ENCODE data around the gene NTM. TPM values are rescaled to one million over a fixed set of nuclear protein-coding genes. Genes with fewer than 3 reads are reported as not detected.

NTM gene
- total and polyA plus RNA-seq, 2 experiments from 2014 or later = 2.2 to 4.9 TPM

- DNase-seq (ENCODE audit: low spot score) = no peak
- Histone ChIP-seq H3K9me3 (ENCODE audit: low read depth) (no peaks in the 10 kb centered on the region), H3K27ac (no peak overlapping the region), H2AFZ (no peak overlapping the region), H3K79me2 (no peaks in the 10 kb centered on the region), H4K20me1 (ENCODE audit: insufficient read depth, poor library complexity, severe bottlenecking) (no peaks in the 10 kb centered on the region), H3K4me2 (no peak overlapping the region), H3K27me3 (no peaks in the 10 kb centered on the region), H3K4me1 (ENCODE audit: insufficient read depth) (no peaks in the 10 kb centered on the region), H3K4me3 (no peak overlapping the region), H3K9me2 (replicated peaks; ENCODE audit: insufficient read depth) (no peaks in the 10 kb centered on the region), H3K36me3 (replicated peaks; ENCODE audit: insufficient read depth, low read depth) (no peaks in the 10 kb centered on the region)
- 79% methylated on average over 5 of the region's 5 CpGs for WGBS (ENCODE audit: low lambda C conversion rate, missing lambda C conversion rate)
- TF ChIP-seq EZH2phosphoT487 (IDR thresholded peaks at IDR 0.05; ENCODE audit: low read depth, severe bottlenecking, unreplicated experiment) (no peak), EZH2 (IDR thresholded peaks at IDR 0.05; ENCODE audit: borderline replicate concordance) (no peak)
- TF ChIP-seq, protein P1, sequence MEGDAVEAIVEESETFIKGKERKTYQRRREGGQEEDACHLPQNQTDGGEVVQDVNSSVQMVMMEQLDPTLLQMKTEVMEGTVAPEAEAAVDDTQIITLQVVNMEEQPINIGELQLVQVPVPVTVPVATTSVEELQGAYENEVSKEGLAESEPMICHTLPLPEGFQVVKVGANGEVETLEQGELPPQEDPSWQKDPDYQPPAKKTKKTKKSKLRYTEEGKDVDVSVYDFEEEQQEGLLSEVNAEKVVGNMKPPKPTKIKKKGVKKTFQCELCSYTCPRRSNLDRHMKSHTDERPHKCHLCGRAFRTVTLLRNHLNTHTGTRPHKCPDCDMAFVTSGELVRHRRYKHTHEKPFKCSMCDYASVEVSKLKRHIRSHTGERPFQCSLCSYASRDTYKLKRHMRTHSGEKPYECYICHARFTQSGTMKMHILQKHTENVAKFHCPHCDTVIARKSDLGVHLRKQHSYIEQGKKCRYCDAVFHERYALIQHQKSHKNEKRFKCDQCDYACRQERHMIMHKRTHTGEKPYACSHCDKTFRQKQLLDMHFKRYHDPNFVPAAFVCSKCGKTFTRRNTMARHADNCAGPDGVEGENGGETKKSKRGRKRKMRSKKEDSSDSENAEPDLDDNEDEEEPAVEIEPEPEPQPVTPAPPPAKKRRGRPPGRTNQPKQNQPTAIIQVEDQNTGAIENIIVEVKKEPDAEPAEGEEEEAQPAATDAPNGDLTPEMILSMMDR (IDR thresholded peaks at IDR 0.05; ENCODE audit: poor library complexity) = no peak
Observed at GRCh38 chr11:132249256-132249655, 878.8 kb downstream of the NTM start.

DNA sequence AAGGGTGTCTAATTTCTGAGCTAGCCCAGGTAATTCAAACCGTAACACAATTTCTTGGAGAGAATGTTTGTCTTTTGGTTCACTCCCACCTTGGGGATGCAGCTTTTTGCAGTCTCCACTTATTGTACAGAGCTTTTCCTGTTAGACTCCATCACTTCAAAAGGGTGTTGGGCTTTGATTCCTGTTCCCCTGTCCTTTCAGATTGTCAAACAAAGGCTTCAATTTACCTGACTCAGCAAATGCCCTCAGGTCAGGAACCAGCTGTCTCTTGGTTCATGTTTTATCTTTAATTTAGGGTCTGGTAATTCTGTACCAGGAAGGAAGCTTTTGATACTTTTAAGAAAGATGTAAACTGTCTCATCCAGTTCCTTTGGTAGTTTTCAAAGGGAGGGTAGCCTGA is 880.6 kb downstream of the NTM start:
- no peak overlapping the region for H3K4me2 ChIP-seq
- H3K36me3 ChIP-seq (replicated peaks; ENCODE audit: insufficient read depth, low read depth) = no peaks in the 10 kb centered on the region
- H3K9me2 ChIP-seq (replicated peaks; ENCODE audit: insufficient read depth) = no peaks in the 10 kb centered on the region
- no peaks in the 10 kb centered on the region for H3K4me1 ChIP-seq (ENCODE audit: insufficient read depth)
- H4K20me1 ChIP-seq (ENCODE audit: insufficient read depth, poor library complexity, severe bottlenecking) = no peaks in the 10 kb centered on the region
- 95% methylated on average over 1 of the region's 1 CpG for WGBS (ENCODE audit: low lambda C conversion rate, missing lambda C conversion rate)
- TF ChIP-seq EZH2 (IDR thresholded peaks at IDR 0.05; ENCODE audit: borderline replicate concordance) = no peak
- no peak for TF ChIP-seq EZH2phosphoT487 (IDR thresholded peaks at IDR 0.05; ENCODE audit: low read depth, severe bottlenecking, unreplicated experiment)
- TF ChIP-seq, protein P1 (IDR thresholded peaks at IDR 0.05; ENCODE audit: poor library complexity) = no peak
- H3K27ac ChIP-seq = no peak overlapping the region
- H2AFZ ChIP-seq = no peak overlapping the region
- no peaks in the 10 kb centered on the region for H3K79me2 ChIP-seq
- DNase-seq (ENCODE audit: low spot score) = no peak
- H3K4me3 ChIP-seq = no peak overlapping the region
- no peaks in the 10 kb centered on the region for H3K27me3 ChIP-seq
- H3K9me3 ChIP-seq (ENCODE audit: low read depth) = no peaks in the 10 kb centered on the region

GRCh38 chr11:132253469-132254264 is 883.3 kb downstream of the NTM start:
- Histone ChIP-seq H3K79me2 (no peaks in the 10 kb centered on the region), H3K9me3 (ENCODE audit: low read depth) (no peaks in the 10 kb centered on the region), H3K4me3 (no peak overlapping the region), H3K36me3 (replicated peaks; ENCODE audit: insufficient read depth, low read depth) (no peaks in the 10 kb centered on the region), H3K9me2 (replicated peaks; ENCODE audit: insufficient read depth) (no peaks in the 10 kb centered on the region), H3K27me3 (no peaks in the 10 kb centered on the region), H4K20me1 (ENCODE audit: insufficient read depth, poor library complexity, severe bottlenecking) (no peaks in the 10 kb centered on the region), H3K4me2 (no peak overlapping the region), H3K27ac (no peak overlapping the region), H2AFZ (no peak overlapping the region), H3K4me1 (ENCODE audit: insufficient read depth) (no peaks in the 10 kb centered on the region)
- 78% methylated on average over 9 of the region's 9 CpGs for WGBS (ENCODE audit: low lambda C conversion rate, missing lambda C conversion rate)
- TF ChIP-seq, protein P1 (IDR thresholded peaks at IDR 0.05; ENCODE audit: poor library complexity) = no peak
- TF ChIP-seq EZH2phosphoT487 (IDR thresholded peaks at IDR 0.05; ENCODE audit: low read depth, severe bottlenecking, unreplicated experiment) (no peak), EZH2 (IDR thresholded peaks at IDR 0.05; ENCODE audit: borderline replicate concordance) (no peak)
- no peak for DNase-seq (ENCODE audit: low spot score)

Data from hepatocyte (in vitro differentiated cells).